ENCODE measurements around the gene CD274.
A peak's percentile ranks its signal among the peaks of the same experiment; 100 is the strongest.

CD274 gene

DNA sequence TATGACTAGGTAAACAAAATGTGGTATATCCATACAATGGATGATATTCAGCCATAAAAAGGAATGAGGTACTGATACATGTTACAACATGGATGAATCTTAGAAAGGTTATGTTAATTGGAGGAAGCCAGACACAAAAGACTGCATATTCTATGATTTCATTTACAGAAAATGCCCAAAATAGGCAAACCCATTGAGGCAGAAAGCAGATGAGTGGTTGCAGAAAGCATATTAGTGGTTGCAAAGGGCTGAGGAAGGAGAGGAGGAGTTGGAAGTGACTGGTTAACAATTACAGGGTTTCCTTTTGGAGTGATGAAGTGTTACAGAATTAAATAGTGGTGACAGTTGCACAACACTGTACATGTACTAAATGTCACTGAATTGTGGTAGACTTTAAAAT, 30.4 kb upstream of the CD274 start:
- TF ChIP-seq, protein P1, sequence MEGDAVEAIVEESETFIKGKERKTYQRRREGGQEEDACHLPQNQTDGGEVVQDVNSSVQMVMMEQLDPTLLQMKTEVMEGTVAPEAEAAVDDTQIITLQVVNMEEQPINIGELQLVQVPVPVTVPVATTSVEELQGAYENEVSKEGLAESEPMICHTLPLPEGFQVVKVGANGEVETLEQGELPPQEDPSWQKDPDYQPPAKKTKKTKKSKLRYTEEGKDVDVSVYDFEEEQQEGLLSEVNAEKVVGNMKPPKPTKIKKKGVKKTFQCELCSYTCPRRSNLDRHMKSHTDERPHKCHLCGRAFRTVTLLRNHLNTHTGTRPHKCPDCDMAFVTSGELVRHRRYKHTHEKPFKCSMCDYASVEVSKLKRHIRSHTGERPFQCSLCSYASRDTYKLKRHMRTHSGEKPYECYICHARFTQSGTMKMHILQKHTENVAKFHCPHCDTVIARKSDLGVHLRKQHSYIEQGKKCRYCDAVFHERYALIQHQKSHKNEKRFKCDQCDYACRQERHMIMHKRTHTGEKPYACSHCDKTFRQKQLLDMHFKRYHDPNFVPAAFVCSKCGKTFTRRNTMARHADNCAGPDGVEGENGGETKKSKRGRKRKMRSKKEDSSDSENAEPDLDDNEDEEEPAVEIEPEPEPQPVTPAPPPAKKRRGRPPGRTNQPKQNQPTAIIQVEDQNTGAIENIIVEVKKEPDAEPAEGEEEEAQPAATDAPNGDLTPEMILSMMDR (IDR thresholded peaks at IDR 0.05): no peak
- Histone ChIP-seq H3K27ac (no peak overlapping the region), H3K36me3 (peaks cover 0 to 10% (median 9%) of the 10 kb centered on the region in 3 donors), H3K27me3 (no peaks in the 10 kb centered on the region), H3K9me3 (no peaks in the 10 kb centered on the region), H3K4me1 (no peaks in the 10 kb centered on the region), H3K4me3 (no peak overlapping the region)
- no peak for DNase-seq
- intact Hi-C loops (cut with DNase I; ENCODE audit: low total_unique reads): no loop called here

DNA sequence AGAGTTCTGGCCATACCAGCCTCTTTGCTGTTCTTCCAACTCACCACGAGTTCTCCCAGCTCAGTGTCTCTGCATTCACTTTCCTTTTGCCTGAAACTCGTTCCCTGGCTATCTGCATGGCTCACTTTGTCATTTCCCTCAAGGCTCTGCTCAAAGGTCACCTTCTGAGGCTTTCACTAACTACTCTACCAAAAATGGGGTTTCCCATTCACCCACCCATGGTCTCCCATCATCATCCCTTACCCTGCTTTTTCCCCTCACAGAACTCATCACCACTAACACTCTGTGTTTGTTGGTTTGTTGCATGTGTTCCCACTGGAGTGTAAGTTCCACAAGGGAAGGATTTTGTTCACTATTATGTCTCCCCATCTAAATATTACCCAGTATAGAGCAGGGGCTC, 29.2 kb upstream of the CD274 start:
- Histone ChIP-seq H3K36me3 (peaks cover 0 to 10% (median 9%) of the 10 kb centered on the region in 3 donors), H3K27me3 (no peaks in the 10 kb centered on the region), H3K27ac (no peak overlapping the region), H3K4me3 (no peak overlapping the region), H3K9me3 (no peaks in the 10 kb centered on the region), H3K4me1 (no peaks in the 10 kb centered on the region)
- intact Hi-C loops (cut with DNase I; ENCODE audit: low total_unique reads): no loop called here
- TF ChIP-seq, protein P1 (IDR thresholded peaks at IDR 0.05): no peak
- no peak for DNase-seq

DNA sequence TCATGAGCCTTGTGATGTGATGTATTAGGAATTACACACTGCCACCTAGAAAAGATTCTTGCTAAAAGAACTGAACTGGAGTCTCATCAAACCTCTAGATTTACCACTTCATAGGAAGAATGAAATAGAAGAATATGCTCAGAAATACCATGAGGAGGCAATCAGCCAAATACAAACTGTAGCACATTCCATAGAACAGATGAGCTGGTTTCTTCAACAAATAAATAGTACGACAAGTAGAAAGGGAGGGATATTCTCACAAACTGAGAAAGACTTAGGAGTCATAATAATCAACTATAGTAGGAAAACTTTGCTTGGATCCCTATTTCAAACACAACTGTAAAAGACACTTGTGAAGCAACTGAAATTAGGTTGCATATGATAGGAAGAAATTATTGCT, 28.1 kb upstream of the CD274 start:
- TF ChIP-seq, protein P1 (IDR thresholded peaks at IDR 0.05): no peak
- Histone ChIP-seq H3K27me3 (no peaks in the 10 kb centered on the region), H3K36me3 (peaks cover 0 to 10% (median 9%) of the 10 kb centered on the region in 3 donors), H3K4me1 (no peaks in the 10 kb centered on the region), H3K4me3 (no peak overlapping the region), H3K9me3 (no peaks in the 10 kb centered on the region), H3K27ac (no peak overlapping the region)
- DNase-seq: no peak
- intact Hi-C loops (cut with DNase I; ENCODE audit: low total_unique reads): no loop called here

DNA sequence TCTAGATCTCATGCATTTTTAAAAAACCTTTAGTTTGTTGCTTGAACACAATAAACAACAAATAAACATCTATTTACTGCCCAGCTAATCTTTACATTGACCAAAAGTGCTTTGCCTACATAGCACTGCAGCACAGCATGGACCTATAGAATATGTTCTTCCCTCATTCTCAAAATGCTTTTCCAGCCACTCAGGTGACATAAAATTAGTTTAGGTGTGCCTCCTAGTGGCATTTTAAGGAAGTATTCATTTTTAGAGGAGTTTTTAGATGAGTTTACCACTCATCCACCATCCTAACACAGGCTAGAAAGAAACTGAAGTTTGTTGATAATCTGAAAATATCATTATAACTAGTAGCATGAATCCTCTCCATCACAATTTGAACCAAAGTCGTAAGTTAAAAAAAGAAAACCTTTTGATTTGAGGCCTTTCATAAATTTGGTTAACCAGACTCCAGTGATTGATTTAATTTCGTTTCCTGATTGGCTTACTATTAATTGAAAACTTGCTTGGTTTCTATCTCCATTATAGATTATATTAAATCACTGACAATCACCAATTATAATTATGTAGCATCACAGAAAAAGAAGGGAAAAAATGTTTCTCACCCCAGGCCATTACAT, 25.2 kb upstream of the CD274 start:
- Histone ChIP-seq H3K27me3 (no peaks in the 10 kb centered on the region), H3K27ac (no peak overlapping the region), H3K4me3 (no peak overlapping the region), H3K9me3 (no peaks in the 10 kb centered on the region), H3K4me1 (no peaks in the 10 kb centered on the region), H3K36me3 (peaks cover 0 to 11% (median 0%) of the 10 kb centered on the region in 3 donors)
- intact Hi-C loops (cut with DNase I; ENCODE audit: low total_unique reads): no loop called here
- TF ChIP-seq, protein P1 (IDR thresholded peaks at IDR 0.05): peak; percentile 35 to 52
- DNase-seq: no peak

DNA sequence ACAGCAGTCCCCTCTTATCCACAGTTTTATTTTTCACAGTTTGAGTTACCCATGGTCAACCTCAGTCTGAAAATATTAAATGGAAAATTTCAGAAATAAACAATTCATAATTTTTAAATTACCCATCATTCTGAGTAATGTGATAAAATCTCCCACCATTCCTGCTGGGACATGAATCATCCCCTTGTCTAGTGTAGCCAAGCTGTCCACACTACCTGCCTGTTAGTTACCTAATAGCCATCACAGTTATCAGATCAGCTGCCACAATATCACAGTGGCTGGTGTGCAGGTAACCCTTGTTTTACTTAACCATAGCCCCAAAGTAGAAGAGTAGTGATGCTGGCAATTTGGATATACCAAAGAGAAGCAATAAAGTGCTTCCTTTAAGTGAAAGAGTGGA, 23.3 kb upstream of the CD274 start:
- no peaks in the 10 kb centered on the region for H3K4me1 ChIP-seq
- TF ChIP-seq, protein P1 (IDR thresholded peaks at IDR 0.05): no peak
- H3K4me3 ChIP-seq: no peak overlapping the region
- H3K9me3 ChIP-seq: no peaks in the 10 kb centered on the region
- DNase-seq: no peak
- H3K27ac ChIP-seq: no peak overlapping the region
- intact Hi-C loops (cut with DNase I; ENCODE audit: low total_unique reads): no loop called here
- no peaks in the 10 kb centered on the region for H3K27me3 ChIP-seq
- peaks cover 0 to 14% (median 0%) of the 10 kb centered on the region in 3 donors for H3K36me3 ChIP-seq

DNA sequence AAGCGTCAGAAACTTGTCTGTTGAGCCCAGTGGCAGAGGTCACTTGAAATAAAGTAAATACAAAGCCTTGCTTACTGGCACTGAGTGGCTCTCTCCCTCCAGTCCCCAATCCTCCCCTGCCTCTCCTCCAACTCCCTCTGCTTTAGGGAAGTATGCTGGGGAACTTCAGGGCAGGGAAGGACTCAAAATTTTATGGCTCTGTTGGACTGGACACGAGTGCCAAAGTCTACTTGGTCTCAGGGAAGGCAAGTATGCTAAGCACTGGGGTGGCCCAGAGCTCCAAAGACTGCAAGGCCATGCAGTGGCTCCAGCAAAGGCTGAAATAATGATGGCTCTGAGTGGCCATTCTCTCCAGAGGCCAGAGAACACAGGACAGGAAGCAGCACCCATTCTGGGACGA, 22.2 kb upstream of the CD274 start:
- TF ChIP-seq, protein P1 (IDR thresholded peaks at IDR 0.05): no peak
- no peak overlapping the region for H3K4me3 ChIP-seq
- no peaks in the 10 kb centered on the region for H3K9me3 ChIP-seq
- DNase-seq: no peak
- peaks cover 0 to 24% (median 0%) of the 10 kb centered on the region in 3 donors for H3K36me3 ChIP-seq
- H3K27me3 ChIP-seq: no peaks in the 10 kb centered on the region
- H3K27ac ChIP-seq: no peak overlapping the region
- H3K4me1 ChIP-seq: no peaks in the 10 kb centered on the region
- intact Hi-C loops (cut with DNase I; ENCODE audit: low total_unique reads): no loop called here
